BLaER1 (cell line): ENCODE measurements around the gene XYLT1.

Experiments
- H3K27ac ChIP-seq: shearing (Covaris generic); formaldehyde crosslinking; 2 replicates; pipeline ENCODE4 v1.8.1; 2022
- H3K27me3 ChIP-seq: shearing (Covaris generic); formaldehyde crosslinking; 2 replicates; pipeline ENCODE4 v1.8.1; 2022
- H3K36me3 ChIP-seq: shearing (Covaris generic); formaldehyde crosslinking; 2 replicates; pipeline ENCODE4 v1.8.1; 2022
- H3K4me1 ChIP-seq: shearing (Covaris generic); formaldehyde crosslinking; 2 replicates; pipeline ENCODE4 v1.8.1; 2022
- H3K4me2 ChIP-seq: shearing (Covaris generic); formaldehyde crosslinking; 2 replicates; pipeline ENCODE4 v1.8.1; 2022
- H3K4me3 ChIP-seq: shearing (Covaris generic); formaldehyde crosslinking; 2 replicates; pipeline ENCODE4 v1.8.1; 2022
- H3K9ac ChIP-seq: shearing (Covaris generic); formaldehyde crosslinking; 2 replicates; pipeline ENCODE4 v1.8.1; 2022
- H3K9me3 ChIP-seq: shearing (Covaris generic); formaldehyde crosslinking; 2 replicates; pipeline ENCODE4 v1.8.1; 2022
- H4K20me1 ChIP-seq: shearing (Covaris generic); formaldehyde crosslinking; 2 replicates; pipeline ENCODE4 v1.8.1; 2022
- Cebpa-rat ChIP-seq: shearing (Covaris generic); IDR thresholded peaks from 2 replicates; pipeline ENCODE4 v1.8.1; 2022

The XYLT1 gene

DNA sequence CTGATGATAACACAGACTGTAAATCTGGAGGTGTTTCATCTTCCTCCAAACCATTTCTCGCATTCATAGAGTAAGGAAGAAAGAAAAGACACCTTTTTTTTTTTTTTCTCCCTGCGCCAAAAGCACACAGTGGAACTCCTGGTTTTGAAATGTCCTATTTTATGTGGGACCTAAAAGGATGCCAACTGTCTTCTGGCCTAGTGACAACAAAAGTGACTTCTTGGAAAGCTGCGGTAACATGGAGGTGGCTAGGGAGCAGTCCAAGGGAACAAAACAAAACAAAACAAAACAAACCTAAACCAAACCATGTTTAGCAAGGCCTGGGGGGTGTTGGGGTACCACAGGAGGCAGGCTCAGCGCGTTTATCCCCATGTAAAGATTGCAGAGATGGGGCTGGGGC, 174.8 kb downstream of the XYLT1 start:
- Histone ChIP-seq H3K4me3 (no peak overlapping the region), H3K4me2 (peak overlapping the region; percentile 29), H4K20me1 (peaks cover 98% of the 10 kb centered on the region), H3K9ac (0 out of 2 replicates have a peak overlapping the region, but pooled peaks have one; percentile 1), H3K4me1 (peaks cover 83% of the 10 kb centered on the region), H3K9me3 (no peaks in the 10 kb centered on the region), H3K27me3 (no peaks in the 10 kb centered on the region), H3K27ac (peak overlapping the region; percentile 33; the same call in 1 of the 2 replicates), H3K36me3 (peaks cover 27% of the 10 kb centered on the region)
- TF ChIP-seq Cebpa-rat, result no peak

DNA sequence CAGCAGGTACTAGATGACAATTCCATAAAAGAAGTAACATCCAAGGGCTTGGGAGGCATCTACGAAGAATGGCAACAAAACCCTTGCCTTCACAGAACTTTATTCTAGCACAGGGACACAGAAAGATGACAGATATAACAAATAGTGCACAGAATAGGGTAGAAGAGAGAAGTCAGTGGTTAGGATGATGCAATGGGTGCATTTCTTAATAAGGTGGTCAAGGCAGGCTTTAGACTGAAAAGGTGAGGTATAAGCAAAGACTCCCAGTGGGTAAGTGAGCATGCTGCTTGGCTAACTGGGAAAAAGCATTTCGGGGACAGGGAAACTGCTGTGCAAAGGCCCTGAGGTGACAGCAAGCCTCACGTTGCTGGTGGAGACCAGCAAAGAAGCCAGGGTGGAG, 175.9 kb downstream of the XYLT1 start:
- peaks cover 72% of the 10 kb centered on the region for H3K4me1 ChIP-seq
- H3K4me2 ChIP-seq, result 0 out of 2 replicates have a peak overlapping the region, but pooled peaks have one; percentile 39
- peaks cover 33% of the 10 kb centered on the region for H3K36me3 ChIP-seq
- no peak overlapping the region for H3K4me3 ChIP-seq
- peaks cover 100% of the 10 kb centered on the region for H4K20me1 ChIP-seq
- TF ChIP-seq Cebpa-rat, result no peak
- no peak overlapping the region for H3K9ac ChIP-seq
- H3K27me3 ChIP-seq, result no peaks in the 10 kb centered on the region
- H3K27ac ChIP-seq, result 0 out of 2 replicates have a peak overlapping the region, but pooled peaks have one; percentile 23
- H3K9me3 ChIP-seq, result no peaks in the 10 kb centered on the region

DNA sequence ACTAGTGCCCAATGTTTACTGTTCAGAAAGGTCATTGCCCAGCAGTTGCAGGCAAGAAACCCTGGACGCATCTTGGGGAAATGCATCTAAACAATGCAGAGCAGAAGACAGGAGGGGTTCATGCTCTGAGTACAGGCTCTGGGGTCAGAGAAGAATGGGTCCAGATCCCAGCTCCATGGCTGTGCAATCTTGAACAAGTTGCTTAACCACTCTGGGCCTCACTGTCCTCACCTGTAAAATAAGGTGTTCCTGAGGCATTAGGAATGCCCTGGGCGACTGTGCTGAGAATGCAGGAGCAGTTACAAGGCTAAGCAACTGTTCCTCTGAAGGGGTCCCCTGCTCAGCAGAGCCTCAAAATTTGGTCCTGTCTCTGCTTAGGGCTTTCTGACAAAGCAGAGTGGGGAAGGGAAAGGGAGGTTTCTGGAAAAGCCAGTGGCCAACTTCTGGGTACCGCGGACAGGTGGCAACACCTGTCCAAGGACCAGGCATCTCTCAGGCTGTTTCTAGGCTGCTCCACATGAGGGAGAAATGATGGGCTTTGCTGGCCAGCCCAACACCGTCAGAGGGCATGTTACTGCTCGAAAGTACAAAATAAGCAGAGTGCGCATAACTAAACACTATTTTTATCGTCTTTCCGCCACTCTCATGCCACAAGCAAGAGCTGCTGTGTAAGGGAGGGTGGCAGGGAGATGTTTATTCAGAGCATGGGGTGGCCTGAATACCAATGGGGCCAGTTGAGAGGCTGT, 176.8 kb downstream of the XYLT1 start:
- H3K36me3 ChIP-seq, result peaks cover 36% of the 10 kb centered on the region
- no peak overlapping the region for H3K4me3 ChIP-seq
- H3K9me3 ChIP-seq, result no peaks in the 10 kb centered on the region
- peak overlapping the region; percentile 49; the same call in 1 of the 2 replicates for H3K27ac ChIP-seq
- no peak overlapping the region; the same call in 1 of the 2 replicates for H3K9ac ChIP-seq
- peaks cover 63% of the 10 kb centered on the region for H3K4me1 ChIP-seq
- H3K27me3 ChIP-seq, result no peaks in the 10 kb centered on the region
- H3K4me2 ChIP-seq, result peak overlapping the region; percentile 39
- peaks cover 99% of the 10 kb centered on the region for H4K20me1 ChIP-seq
- no peak for TF ChIP-seq Cebpa-rat

DNA sequence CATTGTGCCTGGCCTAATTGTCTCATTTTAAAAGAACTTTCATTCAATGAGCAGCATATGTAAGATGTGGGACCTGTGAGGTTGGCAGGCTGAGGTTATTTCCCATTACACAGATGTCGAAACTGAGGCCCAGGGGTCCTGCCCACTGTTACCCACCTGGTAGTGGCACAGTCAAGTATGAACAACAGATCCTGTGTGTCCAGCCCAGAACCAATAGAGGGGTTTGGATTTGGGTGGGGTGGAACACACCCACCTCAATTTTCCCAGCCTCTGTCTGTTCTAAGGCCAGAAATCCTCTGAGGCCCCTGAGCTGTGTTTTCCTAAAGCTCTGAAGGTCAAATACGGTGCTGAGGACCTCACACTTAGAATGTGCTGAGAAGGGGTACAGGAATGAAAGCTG, 179.5 kb downstream of the XYLT1 start:
- H3K4me3 ChIP-seq, result no peak overlapping the region
- no peaks in the 10 kb centered on the region for H3K27me3 ChIP-seq
- TF ChIP-seq Cebpa-rat, result no peak
- H3K9me3 ChIP-seq, result no peaks in the 10 kb centered on the region
- H3K4me2 ChIP-seq, result no peak overlapping the region
- peaks cover 39% of the 10 kb centered on the region for H3K36me3 ChIP-seq
- peaks cover 99% of the 10 kb centered on the region for H4K20me1 ChIP-seq
- no peak overlapping the region for H3K27ac ChIP-seq
- peaks cover 59% of the 10 kb centered on the region for H3K4me1 ChIP-seq
- H3K9ac ChIP-seq, result no peak overlapping the region

DNA sequence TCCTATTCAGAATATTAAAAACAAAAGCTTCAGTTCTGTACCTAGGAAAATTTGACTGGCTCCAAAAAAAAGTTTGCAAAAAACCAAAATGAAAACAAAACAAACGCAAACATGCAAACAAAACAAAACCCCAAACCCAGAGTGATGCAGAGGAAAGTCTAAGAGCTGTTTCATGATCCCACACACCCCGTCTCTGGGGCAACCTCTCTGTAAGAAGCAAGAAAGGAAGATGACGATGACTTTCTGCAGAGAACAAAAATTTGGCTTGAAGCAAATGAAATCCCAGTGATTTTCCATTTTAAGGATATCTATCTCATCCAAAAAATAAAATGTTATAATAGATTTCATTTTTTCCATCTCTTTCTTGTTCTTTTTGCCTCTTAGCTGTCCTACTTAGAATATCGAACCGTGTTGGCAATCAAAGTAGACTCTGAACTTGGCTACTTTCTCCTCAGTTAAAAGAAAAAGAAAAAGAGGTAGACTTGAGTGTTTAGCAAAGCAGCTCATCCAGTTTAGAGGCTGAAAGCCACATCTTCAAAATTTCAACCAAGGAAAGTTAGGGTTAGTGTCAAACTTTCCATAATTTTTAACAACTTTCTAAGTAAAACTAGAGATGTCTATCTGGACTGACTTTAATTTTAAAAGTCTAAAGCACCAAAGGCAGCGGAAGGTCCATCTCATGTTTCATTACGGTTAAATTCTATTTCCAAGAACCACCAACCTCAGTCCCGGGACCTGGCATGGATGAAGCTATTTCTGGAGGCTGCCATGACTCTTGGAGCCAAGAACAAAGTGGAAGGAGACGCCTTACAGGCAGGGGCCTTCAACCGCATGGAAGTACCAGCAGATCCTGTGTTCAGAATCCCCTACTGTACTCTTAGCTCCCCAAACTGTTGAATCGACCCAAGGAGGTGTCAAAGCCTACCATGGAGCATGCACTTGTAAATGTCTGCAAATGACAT, 180.8 kb downstream of the XYLT1 start:
- Histone ChIP-seq H3K9me3 (no peaks in the 10 kb centered on the region), H3K4me1 (peaks cover 59% of the 10 kb centered on the region), H3K4me3 (no peak overlapping the region), H3K9ac (no peak overlapping the region), H3K27me3 (no peaks in the 10 kb centered on the region), H4K20me1 (peaks cover 99% of the 10 kb centered on the region), H3K4me2 (no peak overlapping the region), H3K27ac (no peak overlapping the region), H3K36me3 (peaks cover 39% of the 10 kb centered on the region)
- no peak for TF ChIP-seq Cebpa-rat

DNA sequence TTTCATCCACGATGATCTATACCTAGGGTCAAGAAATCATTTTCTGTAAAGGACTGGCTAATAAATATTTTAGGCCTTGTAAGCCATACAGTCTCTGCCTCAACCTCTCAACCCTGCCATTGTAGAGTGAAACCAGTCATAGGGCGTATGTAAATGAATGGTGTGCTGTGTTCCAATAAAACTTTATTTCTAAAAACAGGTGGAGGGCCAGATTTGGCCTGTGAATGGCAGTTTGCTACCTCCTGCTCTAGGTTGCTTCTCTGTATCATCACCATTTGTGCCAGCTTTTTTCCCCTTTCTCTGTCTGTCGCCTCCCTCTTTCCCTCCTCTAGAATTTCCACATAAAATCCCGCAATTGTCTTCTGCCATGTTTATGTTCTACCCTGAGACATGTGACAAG, 181.7 kb downstream of the XYLT1 start:
- TF ChIP-seq Cebpa-rat, result no peak
- Histone ChIP-seq H3K4me2 (no peak overlapping the region), H3K27ac (no peak overlapping the region), H3K4me1 (peaks cover 59% of the 10 kb centered on the region), H3K36me3 (peaks cover 39% of the 10 kb centered on the region), H3K9me3 (no peaks in the 10 kb centered on the region), H4K20me1 (peaks cover 99% of the 10 kb centered on the region), H3K9ac (no peak overlapping the region), H3K4me3 (no peak overlapping the region), H3K27me3 (no peaks in the 10 kb centered on the region)

DNA sequence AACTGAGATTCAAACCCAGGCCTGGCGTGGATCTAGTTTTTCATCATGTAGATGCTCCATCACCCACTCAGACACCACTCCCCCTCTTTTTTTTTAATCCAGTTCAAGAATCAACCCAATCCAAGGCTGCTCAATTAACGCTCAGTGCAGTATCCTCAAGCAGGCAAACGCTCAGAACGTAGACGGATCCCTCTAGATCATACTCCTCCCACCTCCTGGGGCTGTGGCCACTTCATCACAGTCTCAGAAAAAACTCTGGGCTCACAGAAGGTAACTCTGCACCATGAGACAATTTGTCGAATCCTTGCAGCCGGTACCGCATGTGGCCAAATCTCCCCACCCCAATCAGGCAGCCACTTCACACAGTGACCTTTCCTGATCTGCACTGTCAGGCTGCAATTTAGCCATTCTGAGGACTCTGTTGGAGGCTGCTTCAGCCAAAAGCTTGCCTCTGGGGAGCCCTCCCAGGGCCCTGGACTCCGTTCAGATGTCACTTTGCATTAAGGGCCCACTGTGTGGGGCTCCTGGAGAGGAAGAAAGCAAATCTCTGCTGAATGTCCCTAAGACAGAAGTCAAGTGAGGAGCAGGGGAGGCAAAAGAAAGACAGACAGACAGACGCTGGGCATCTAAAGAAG, 183.5 kb downstream of the XYLT1 start:
- Histone ChIP-seq H3K9me3 (no peaks in the 10 kb centered on the region), H3K9ac (0 out of 2 replicates have a peak overlapping the region, but pooled peaks have one; percentile 14), H4K20me1 (peaks cover 99% of the 10 kb centered on the region), H3K27me3 (no peaks in the 10 kb centered on the region), H3K27ac (peak overlapping the region; percentile 34; the same call in 1 of the 2 replicates), H3K4me2 (peak overlapping the region; percentile 3; the same call in 1 of the 2 replicates), H3K4me1 (peaks cover 59% of the 10 kb centered on the region), H3K4me3 (no peak overlapping the region), H3K36me3 (peaks cover 29% of the 10 kb centered on the region)
- TF ChIP-seq Cebpa-rat, result no peak

DNA sequence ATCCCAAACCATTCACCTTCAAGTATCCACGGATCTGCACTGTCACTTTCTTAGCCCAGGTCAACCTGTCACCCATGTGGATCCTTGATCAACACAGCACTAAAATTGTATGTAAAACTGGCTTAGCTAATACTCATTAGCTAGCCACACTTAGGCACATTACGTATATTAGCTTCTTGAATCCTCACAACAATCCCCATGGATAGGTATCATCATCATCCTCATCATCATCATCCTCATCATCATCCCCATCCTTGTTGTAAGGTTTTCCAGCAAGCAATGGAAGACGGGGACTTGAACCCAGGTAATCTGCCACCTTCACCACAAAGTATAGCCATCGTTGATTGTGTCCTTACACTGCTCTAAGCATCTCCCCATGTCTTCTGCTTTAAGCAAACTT, 184.3 kb downstream of the XYLT1 start:
- Histone ChIP-seq H4K20me1 (peaks cover 99% of the 10 kb centered on the region), H3K9me3 (no peaks in the 10 kb centered on the region), H3K9ac (no peak overlapping the region), H3K4me3 (no peak overlapping the region), H3K4me1 (peaks cover 68% of the 10 kb centered on the region), H3K27me3 (no peaks in the 10 kb centered on the region), H3K4me2 (no peak overlapping the region), H3K27ac (no peak overlapping the region), H3K36me3 (peaks cover 24% of the 10 kb centered on the region)
- TF ChIP-seq Cebpa-rat, result no peak

DNA sequence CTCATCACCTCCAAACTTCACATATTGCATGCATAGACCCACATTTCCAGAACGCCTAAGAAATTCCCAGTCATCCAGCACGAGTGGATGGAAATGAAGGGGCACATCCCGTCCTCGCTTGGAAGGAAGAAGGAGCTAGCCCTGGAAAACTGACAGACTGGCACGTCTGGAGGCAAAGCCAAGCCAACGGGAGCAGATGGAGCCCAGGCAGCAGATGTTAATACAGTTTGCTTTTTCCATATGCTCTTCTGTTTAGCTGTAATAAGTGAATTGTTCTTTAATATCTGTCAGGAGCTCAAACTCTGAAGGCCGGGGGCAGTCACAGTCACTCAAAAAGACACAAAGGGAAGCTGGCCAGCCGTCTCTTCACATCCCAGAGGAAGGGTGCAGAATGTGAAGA, 187.7 kb downstream of the XYLT1 start:
- TF ChIP-seq Cebpa-rat, result no peak
- peak overlapping the region; percentile 88 for H3K4me2 ChIP-seq
- H3K9me3 ChIP-seq, result no peaks in the 10 kb centered on the region
- H3K27me3 ChIP-seq, result no peaks in the 10 kb centered on the region
- peaks cover 100% of the 10 kb centered on the region for H4K20me1 ChIP-seq
- H3K36me3 ChIP-seq, result peaks cover 2% of the 10 kb centered on the region; the same call in 1 of the 2 replicates
- H3K27ac ChIP-seq, result peak overlapping the region; percentile 58
- peaks cover 97% of the 10 kb centered on the region for H3K4me1 ChIP-seq
- H3K4me3 ChIP-seq, result no peak overlapping the region
- H3K9ac ChIP-seq, result 0 out of 2 replicates have a peak overlapping the region, but pooled peaks have one; percentile 11
